ENCODE results near the gene CELF3. TPM values are rescaled to one million over a fixed set of nuclear protein-coding genes. Genes with fewer than 3 reads are reported as not detected.

The CELF3 gene
- total RNA-seq, 1 experiment from 2014 or later: 0.27 TPM

DNA sequence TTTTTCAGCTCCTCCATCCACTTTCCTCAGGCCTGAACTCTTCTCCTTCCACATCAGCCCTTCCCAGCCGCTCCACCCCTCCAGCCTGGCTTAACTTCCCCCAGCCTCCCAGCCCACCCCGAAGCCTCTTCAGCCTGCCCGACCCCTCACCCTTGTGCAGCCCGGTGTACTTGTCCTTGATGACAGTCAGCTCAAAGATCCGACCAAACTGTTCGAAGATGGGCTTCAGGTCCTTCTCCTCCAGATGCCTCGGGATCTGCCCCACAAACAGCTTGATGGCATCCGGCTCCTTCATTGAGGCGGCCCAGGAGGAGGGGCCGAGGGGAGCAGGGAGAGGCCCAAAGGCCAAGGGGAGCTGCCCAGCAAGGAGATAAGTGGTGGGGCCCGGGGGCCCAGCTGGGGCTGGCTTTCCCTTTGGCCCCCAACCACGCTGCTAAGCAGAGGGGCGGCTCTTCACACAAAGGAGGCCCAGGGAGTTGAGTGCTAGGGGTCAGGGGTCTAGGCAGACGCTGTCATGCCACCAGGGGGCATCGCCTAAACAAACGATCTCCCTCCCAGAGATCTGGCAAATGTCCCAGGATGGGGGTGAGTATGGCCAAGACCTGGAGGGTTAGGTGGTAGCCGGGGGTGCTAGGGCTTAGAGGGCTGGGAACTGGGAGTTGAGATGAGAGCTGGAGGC lies 738 bp downstream of the CELF3 start:
- H3K4me1 Mint-ChIP-seq (ENCODE audit: low read depth, unreplicated experiment): peaks cover 28% of the 10 kb centered on the region
- BruUV-seq (replicated peaks): no TSS peak
- POLR2A ChIA-PET: no interaction called here
- no peaks in the 10 kb centered on the region for H3K36me3 ChIP-seq (ENCODE audit: control insufficient read depth, insufficient read depth, low read length)
- no peaks in the 10 kb centered on the region for H3K9me3 ChIP-seq
- CTCF ChIA-PET: interaction anchor here (0.5 to 1.5 kb wide), 5 partner anchors 8 to 121 kb away, joined by 3 to 6 read pairs (median 4); no protein-coding TSS in a partner anchor
- TF ChIP-seq, protein P1, sequence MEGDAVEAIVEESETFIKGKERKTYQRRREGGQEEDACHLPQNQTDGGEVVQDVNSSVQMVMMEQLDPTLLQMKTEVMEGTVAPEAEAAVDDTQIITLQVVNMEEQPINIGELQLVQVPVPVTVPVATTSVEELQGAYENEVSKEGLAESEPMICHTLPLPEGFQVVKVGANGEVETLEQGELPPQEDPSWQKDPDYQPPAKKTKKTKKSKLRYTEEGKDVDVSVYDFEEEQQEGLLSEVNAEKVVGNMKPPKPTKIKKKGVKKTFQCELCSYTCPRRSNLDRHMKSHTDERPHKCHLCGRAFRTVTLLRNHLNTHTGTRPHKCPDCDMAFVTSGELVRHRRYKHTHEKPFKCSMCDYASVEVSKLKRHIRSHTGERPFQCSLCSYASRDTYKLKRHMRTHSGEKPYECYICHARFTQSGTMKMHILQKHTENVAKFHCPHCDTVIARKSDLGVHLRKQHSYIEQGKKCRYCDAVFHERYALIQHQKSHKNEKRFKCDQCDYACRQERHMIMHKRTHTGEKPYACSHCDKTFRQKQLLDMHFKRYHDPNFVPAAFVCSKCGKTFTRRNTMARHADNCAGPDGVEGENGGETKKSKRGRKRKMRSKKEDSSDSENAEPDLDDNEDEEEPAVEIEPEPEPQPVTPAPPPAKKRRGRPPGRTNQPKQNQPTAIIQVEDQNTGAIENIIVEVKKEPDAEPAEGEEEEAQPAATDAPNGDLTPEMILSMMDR (IDR thresholded peaks at IDR 0.05; ENCODE audit: insufficient read depth in 1 of 2, low read depth in 1 of 2, low read length in 1 of 2, severe bottlenecking in 1 of 2, unreplicated experiment in 1 of 2): no peak
- H3K9me3 Mint-ChIP-seq (ENCODE audit: unreplicated experiment): no peaks in the 10 kb centered on the region
- peaks cover 24% of the 10 kb centered on the region for H3K4me1 ChIP-seq
- DNase-seq: no peak
- H3K36me3 Mint-ChIP-seq (ENCODE audit: insufficient read depth, unreplicated experiment): no peaks in the 10 kb centered on the region
- H3K27me3 ChIP-seq (replicated peaks; ENCODE audit: control insufficient read depth, insufficient read depth, low read length): no peaks in the 10 kb centered on the region
- no peak overlapping the region for H3K4me3 Mint-ChIP-seq (ENCODE audit: unreplicated experiment)
- H3K27me3 Mint-ChIP-seq (ENCODE audit: insufficient read depth, unreplicated experiment): peaks cover 3% of the 10 kb centered on the region
- intact Hi-C loops (cut with micrococcal nuclease; ENCODE audit: unreplicated experiment): no loop called here
- H3K27ac Mint-ChIP-seq (ENCODE audit: unreplicated experiment): no peak overlapping the region
- H3K4me3 ChIP-seq (ENCODE audit: low read depth, low read length): no peak overlapping the region

DNA sequence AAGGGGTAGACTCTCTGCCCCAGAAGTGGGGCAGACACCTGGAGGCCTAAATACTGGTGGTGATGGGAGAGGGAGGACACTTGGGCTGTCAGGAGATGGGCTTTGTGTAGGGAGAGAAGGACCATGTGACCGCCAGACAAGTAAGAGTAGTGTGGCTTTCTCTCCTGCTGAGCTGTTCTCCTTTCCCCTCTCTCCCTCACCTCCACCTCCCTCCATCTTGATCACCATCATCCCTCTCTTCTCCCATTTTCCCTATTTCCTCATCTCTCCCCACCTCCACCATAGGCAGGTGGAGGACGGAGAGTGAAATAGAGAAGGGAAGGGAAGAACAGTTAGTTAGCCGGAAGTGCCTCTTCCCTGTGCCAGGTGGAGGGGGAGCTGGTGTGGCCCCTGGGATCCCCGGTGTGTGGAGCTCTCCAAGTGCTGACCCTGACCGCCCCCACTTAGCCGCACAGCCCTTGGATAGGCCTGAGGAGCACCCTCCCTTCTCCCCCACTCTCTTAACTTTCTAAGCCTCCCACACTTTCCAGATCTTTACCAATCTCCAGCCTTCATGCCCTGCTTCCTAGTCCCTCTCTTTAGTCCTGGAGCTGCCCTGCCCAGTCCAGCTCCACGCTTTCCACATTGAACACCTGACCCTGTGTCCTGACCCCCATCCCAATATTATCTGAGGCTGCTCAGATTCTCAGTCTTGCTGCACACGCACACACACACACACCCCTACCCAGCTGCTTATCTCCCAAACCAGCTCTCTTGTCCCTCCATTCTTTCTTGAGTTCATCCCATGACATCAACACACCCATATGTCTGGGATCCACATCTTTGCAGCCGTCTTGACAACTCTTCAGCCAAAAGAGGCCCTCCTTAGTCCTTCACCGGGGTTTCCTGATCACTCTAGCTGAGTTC lies 1.5 kb downstream of the CELF3 start:
- Mint-ChIP-seq H3K9me3 (ENCODE audit: unreplicated experiment) (no peaks in the 10 kb centered on the region), H3K4me1 (ENCODE audit: low read depth, unreplicated experiment) (peaks cover 28% of the 10 kb centered on the region), H3K36me3 (ENCODE audit: insufficient read depth, unreplicated experiment) (no peaks in the 10 kb centered on the region), H3K27ac (ENCODE audit: unreplicated experiment) (no peak overlapping the region), H3K4me3 (ENCODE audit: unreplicated experiment) (no peak overlapping the region), H3K27me3 (ENCODE audit: insufficient read depth, unreplicated experiment) (peaks cover 3% of the 10 kb centered on the region)
- H3K36me3 ChIP-seq (ENCODE audit: control insufficient read depth, insufficient read depth, low read length): no peaks in the 10 kb centered on the region
- intact Hi-C loops (cut with micrococcal nuclease; ENCODE audit: unreplicated experiment): no loop called here
- POLR2A ChIA-PET: no interaction called here
- peaks cover 19% of the 10 kb centered on the region for H3K4me1 ChIP-seq
- no peak overlapping the region for H3K4me3 ChIP-seq (ENCODE audit: low read depth, low read length)
- DNase-seq: no peak
- TF ChIP-seq, protein P1 (IDR thresholded peaks at IDR 0.05; ENCODE audit: insufficient read depth in 1 of 2, low read depth in 1 of 2, low read length in 1 of 2, severe bottlenecking in 1 of 2, unreplicated experiment in 1 of 2): no peak
- CTCF ChIA-PET: interaction anchor here (0.5 to 1.5 kb wide), 4 partner anchors 9 to 122 kb away, joined by 3 to 6 read pairs (median 4); no protein-coding TSS in a partner anchor
- H3K9me3 ChIP-seq: no peaks in the 10 kb centered on the region
- no peaks in the 10 kb centered on the region for H3K27me3 ChIP-seq (replicated peaks; ENCODE audit: control insufficient read depth, insufficient read depth, low read length)
- no TSS peak for BruUV-seq (replicated peaks)

DNA sequence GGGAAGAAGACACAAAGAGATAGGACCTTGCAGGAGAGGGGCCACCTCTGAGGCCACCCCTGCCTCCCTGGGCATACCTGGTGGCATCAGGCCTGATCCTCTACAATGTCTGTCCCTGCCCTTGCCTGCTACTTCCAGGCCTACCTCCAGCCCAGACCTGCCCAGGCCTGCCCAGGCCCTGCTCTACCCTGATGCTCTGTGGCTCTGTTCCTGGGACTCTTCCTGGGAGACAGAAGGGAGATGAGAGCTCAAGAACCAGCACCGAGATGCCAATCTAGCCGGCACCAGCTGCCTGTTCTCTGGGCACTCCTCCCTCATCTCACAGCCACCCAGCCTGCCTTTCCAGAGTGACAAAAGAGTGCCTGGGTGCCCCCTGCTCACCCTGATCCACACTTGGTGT lies 2.7 kb downstream of the CELF3 start:
- Mint-ChIP-seq H3K4me1 (ENCODE audit: low read depth, unreplicated experiment) (peaks cover 28% of the 10 kb centered on the region), H3K4me3 (ENCODE audit: unreplicated experiment) (no peak overlapping the region), H3K27ac (ENCODE audit: unreplicated experiment) (no peak overlapping the region), H3K27me3 (ENCODE audit: insufficient read depth, unreplicated experiment) (peaks cover 3% of the 10 kb centered on the region), H3K9me3 (ENCODE audit: unreplicated experiment) (no peaks in the 10 kb centered on the region), H3K36me3 (ENCODE audit: insufficient read depth, unreplicated experiment) (no peaks in the 10 kb centered on the region)
- Histone ChIP-seq H3K4me3 (ENCODE audit: low read depth, low read length) (no peak overlapping the region), H3K36me3 (ENCODE audit: control insufficient read depth, insufficient read depth, low read length) (no peaks in the 10 kb centered on the region), H3K27me3 (replicated peaks; ENCODE audit: control insufficient read depth, insufficient read depth, low read length) (no peaks in the 10 kb centered on the region), H3K4me1 (peaks cover 19% of the 10 kb centered on the region), H3K9me3 (no peaks in the 10 kb centered on the region)
- no TSS peak for BruUV-seq (replicated peaks)
- ChIA-PET POLR2A (no interaction called here), CTCF (interaction anchor here (0.9 to 1.4 kb wide), 3 partner anchors 10 to 21 kb away, joined by 3 to 7 read pairs (median 4); no protein-coding TSS in a partner anchor)
- no peak for DNase-seq
- intact Hi-C loops (cut with micrococcal nuclease; ENCODE audit: unreplicated experiment): no loop called here
- TF ChIP-seq, protein P1 (IDR thresholded peaks at IDR 0.05; ENCODE audit: insufficient read depth in 1 of 2, low read depth in 1 of 2, low read length in 1 of 2, severe bottlenecking in 1 of 2, unreplicated experiment in 1 of 2): no peak
